SK-N-SH treated with all-trans-retinoic acid at 6 μM for 48 hours (cell line): Measurements from ENCODE around the gene RNF207.

Source experiments
- ATAC-seq: fragments of 200-7000 bp; cut with Tn5 transposase; 3 replicates; pipeline ENCODE4 v1.9.1; 2020; ENCODE audit warnings: mild to moderate bottlenecking, moderate library complexity
- ARNTL ChIP-seq: fragments of 450-650 bp; formaldehyde crosslinking; IDR thresholded peaks from 2 replicates; pipeline ENCODE4 v1.5.0; 2020; ENCODE audit warnings: low read depth, mild to moderate bottlenecking, moderate library complexity, borderline replicate concordance
- BACH2 ChIP-seq: fragments of 250-450 bp; sonication (Bioruptor Pico); IDR thresholded peaks from 2 replicates; pipeline ENCODE4 v1.9.0; 2021; ENCODE audit warnings: mild to moderate bottlenecking, borderline replicate concordance
- CSDC2 ChIP-seq: fragments of 250-450 bp; sonication (Bioruptor Pico); IDR thresholded peaks from 2 replicates; pipeline ENCODE4 v1.5.0; 2020; ENCODE audit warnings: mild to moderate bottlenecking, moderate library complexity
- ESRRG ChIP-seq: fragments of 250-450 bp; sonication (Bioruptor Pico); IDR thresholded peaks from 2 replicates; pipeline ENCODE4 v1.6.1; 2021; ENCODE audit warnings: mild to moderate bottlenecking
- GLIS3 ChIP-seq: fragments of 250-450 bp; sonication (Bioruptor Pico); IDR thresholded peaks from 2 replicates; pipeline ENCODE4 v1.5.0; 2020; ENCODE audit warnings: mild to moderate bottlenecking, moderate library complexity
- ISL1 ChIP-seq: fragments of 250-450 bp; sonication (Bioruptor Pico); IDR thresholded peaks from 2 replicates; pipeline ENCODE4 v2.1.2; 2022; ENCODE audit warnings: mild to moderate bottlenecking, moderate library complexity
- OSR1 ChIP-seq: fragments of 250-450 bp; sonication (Bioruptor Pico); IDR thresholded peaks from 2 replicates; pipeline ENCODE4 v1.8.0; 2022; ENCODE audit warnings: moderate library complexity, mild to moderate bottlenecking, inconsistent platforms
- PPARA ChIP-seq: fragments of 250-450 bp; sonication (Bioruptor Pico); IDR thresholded peaks from 2 replicates; pipeline ENCODE4 v1.5.0; 2020; ENCODE audit warnings: mild to moderate bottlenecking, borderline replicate concordance
- SNAI2 ChIP-seq: fragments of 250-450 bp; sonication (Bioruptor Pico); IDR thresholded peaks from 2 replicates; pipeline ENCODE4 v1.5.0; 2020; ENCODE audit warnings: mild to moderate bottlenecking, moderate library complexity
- TOX ChIP-seq: fragments of 250-450 bp; sonication (Bioruptor Pico); IDR thresholded peaks from 2 replicates; pipeline ENCODE4 v1.8.0; 2021; ENCODE audit warnings: mild to moderate bottlenecking, moderate library complexity, borderline replicate concordance
- ZC3H10 ChIP-seq: fragments of 250-450 bp; sonication (Bioruptor Pico); IDR thresholded peaks from 2 replicates; pipeline ENCODE4 v1.5.1; 2021; ENCODE audit warnings: mild to moderate bottlenecking, moderate library complexity
- ZFP3 ChIP-seq: fragments of 250-450 bp; sonication (Bioruptor Pico); IDR thresholded peaks from 2 replicates; pipeline ENCODE4 v1.5.0; 2020; ENCODE audit warnings: mild to moderate bottlenecking, moderate library complexity
- ZFP30 ChIP-seq: fragments of 450-650 bp; formaldehyde crosslinking; IDR thresholded peaks from 2 replicates; pipeline ENCODE4 v1.5.0; 2022; ENCODE audit warnings: mild to moderate bottlenecking, moderate library complexity
- ZNF565 ChIP-seq: fragments of 450-650 bp; formaldehyde crosslinking; conservative IDR thresholded peaks from 2 replicates; pipeline ENCODE4 v1.5.0; 2020; ENCODE audit warnings: low read depth, mild to moderate bottlenecking, moderate library complexity
- ZNF70 ChIP-seq: fragments of 450-650 bp; formaldehyde crosslinking; IDR thresholded peaks from 2 replicates; pipeline ENCODE4 v1.5.0; 2020; ENCODE audit warnings: mild to moderate bottlenecking, moderate library complexity
- ZNF8 ChIP-seq: fragments of 450-650 bp; formaldehyde crosslinking; IDR thresholded peaks from 2 replicates; pipeline ENCODE4 v1.5.0; 2020; ENCODE audit warnings: mild to moderate bottlenecking, moderate library complexity
- TF ChIP-seq, protein P1 (sequence below): fragments of 250-450 bp; sonication (Bioruptor Pico); IDR thresholded peaks from 2 replicates; pipeline ENCODE4 v1.8.0; 2021; ENCODE audit warnings: low read depth, mild to moderate bottlenecking, moderate library complexity, borderline replicate concordance
- TF ChIP-seq, protein P2 (sequence below): fragments of 250-450 bp; sonication (Bioruptor Pico); IDR thresholded peaks from 2 replicates; pipeline ENCODE4 v1.8.0; 2020; ENCODE audit warnings: mild to moderate bottlenecking, moderate library complexity, borderline replicate concordance
- TF ChIP-seq, protein P3 (sequence below): fragments of 250-450 bp; sonication (Bioruptor Pico); IDR thresholded peaks from 2 replicates; pipeline ENCODE4 v1.5.0; 2020; ENCODE audit warnings: mild to moderate bottlenecking, moderate library complexity
- TF ChIP-seq, protein P4 (sequence below): fragments of 250-450 bp; sonication (Bioruptor Pico); IDR thresholded peaks from 2 replicates; pipeline ENCODE4 v1.5.1; 2020; ENCODE audit warnings: low read depth, mild to moderate bottlenecking, moderate library complexity
- TF ChIP-seq, protein P5 (sequence below): fragments of 250-450 bp; sonication (Bioruptor Pico); IDR thresholded peaks from 2 replicates; pipeline ENCODE4 v1.5.1; 2021; ENCODE audit warnings: mild to moderate bottlenecking, moderate library complexity

The RNF207 gene

DNA sequence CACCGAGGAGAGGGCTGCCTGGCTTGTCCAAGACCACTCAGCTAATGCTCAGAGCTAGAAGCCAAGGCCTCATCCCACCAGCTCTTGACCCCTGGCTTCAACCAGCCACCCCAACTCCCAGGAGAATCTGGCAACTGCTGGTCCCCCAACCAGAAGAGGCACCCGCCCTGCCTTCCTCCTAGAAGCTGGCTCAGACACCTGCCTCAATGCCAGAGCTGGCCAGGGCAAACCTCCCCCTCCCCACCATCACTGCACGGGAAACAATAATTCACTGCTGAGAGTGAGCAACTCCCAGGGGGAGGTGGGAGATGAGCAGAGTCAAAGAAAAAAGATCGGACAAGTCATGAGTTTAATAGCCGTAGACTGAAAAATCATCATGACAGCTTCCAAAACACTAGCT lies 29.1 kb upstream of the RNF207 start (continued):
- TF ChIP-seq, protein P1, sequence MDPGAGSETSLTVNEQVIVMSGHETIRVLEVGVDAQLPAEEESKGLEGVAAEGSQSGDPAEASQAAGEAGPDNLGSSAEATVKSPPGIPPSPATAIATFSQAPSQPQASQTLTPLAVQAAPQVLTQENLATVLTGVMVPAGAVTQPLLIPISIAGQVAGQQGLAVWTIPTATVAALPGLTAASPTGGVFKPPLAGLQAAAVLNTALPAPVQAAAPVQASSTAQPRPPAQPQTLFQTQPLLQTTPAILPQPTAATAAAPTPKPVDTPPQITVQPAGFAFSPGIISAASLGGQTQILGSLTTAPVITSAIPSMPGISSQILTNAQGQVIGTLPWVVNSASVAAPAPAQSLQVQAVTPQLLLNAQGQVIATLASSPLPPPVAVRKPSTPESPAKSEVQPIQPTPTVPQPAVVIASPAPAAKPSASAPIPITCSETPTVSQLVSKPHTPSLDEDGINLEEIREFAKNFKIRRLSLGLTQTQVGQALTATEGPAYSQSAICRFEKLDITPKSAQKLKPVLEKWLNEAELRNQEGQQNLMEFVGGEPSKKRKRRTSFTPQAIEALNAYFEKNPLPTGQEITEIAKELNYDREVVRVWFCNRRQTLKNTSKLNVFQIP (CRISPR knock-in tag), result no peak

DNA sequence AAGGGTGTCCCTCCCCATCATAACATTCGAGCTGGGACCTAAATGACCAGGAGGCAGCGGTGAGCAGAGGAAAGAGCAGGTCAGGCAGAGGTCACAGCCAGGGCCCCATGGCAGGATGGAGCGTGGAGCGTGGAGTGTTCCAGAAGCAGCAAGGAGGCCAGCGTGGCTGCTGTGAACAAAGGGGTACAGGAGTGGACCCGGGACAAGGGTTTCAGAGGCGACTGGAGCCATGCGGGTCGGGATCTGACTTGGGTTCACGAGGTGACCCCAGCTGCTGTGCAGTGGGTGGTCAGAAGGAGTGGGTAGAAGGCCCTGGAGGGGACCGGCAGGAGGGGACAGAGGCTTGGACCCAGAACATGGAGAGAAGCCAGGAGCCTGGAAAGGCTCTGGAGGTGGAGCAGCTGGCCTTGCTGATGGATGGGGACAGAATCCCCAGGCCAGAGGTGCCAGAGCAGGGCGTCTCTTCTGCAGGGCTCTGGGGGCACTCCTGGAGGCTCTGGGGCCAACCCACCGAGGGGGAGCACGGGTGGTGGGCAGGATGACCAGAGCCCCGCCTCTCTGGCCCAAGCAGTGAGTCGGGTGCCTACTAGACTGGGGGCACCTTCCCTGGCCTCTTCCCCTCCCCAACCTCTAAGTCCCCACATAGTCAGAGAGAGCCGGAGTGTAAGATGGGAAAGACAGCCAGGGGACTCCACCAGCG lies 28.1 kb upstream of the RNF207 start:
- TF ChIP-seq, protein P2, sequence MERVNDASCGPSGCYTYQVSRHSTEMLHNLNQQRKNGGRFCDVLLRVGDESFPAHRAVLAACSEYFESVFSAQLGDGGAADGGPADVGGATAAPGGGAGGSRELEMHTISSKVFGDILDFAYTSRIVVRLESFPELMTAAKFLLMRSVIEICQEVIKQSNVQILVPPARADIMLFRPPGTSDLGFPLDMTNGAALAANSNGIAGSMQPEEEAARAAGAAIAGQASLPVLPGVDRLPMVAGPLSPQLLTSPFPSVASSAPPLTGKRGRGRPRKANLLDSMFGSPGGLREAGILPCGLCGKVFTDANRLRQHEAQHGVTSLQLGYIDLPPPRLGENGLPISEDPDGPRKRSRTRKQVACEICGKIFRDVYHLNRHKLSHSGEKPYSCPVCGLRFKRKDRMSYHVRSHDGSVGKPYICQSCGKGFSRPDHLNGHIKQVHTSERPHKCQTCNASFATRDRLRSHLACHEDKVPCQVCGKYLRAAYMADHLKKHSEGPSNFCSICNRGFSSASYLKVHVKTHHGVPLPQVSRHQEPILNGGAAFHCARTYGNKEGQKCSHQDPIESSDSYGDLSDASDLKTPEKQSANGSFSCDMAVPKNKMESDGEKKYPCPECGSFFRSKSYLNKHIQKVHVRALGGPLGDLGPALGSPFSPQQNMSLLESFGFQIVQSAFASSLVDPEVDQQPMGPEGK (CRISPR knock-in tag), result no peak
- no peak for TF ChIP-seq OSR1 (CRISPR knock-in tag)
- no peak for TF ChIP-seq TOX
- TF ChIP-seq BACH2 (CRISPR knock-in tag), result no peak
- TF ChIP-seq ZFP30, result no peak
- no peak for TF ChIP-seq ZFP3 (CRISPR knock-in tag)
- TF ChIP-seq CSDC2, result no peak
- TF ChIP-seq ZNF8 (CRISPR knock-in tag), result no peak
- TF ChIP-seq, protein P3, sequence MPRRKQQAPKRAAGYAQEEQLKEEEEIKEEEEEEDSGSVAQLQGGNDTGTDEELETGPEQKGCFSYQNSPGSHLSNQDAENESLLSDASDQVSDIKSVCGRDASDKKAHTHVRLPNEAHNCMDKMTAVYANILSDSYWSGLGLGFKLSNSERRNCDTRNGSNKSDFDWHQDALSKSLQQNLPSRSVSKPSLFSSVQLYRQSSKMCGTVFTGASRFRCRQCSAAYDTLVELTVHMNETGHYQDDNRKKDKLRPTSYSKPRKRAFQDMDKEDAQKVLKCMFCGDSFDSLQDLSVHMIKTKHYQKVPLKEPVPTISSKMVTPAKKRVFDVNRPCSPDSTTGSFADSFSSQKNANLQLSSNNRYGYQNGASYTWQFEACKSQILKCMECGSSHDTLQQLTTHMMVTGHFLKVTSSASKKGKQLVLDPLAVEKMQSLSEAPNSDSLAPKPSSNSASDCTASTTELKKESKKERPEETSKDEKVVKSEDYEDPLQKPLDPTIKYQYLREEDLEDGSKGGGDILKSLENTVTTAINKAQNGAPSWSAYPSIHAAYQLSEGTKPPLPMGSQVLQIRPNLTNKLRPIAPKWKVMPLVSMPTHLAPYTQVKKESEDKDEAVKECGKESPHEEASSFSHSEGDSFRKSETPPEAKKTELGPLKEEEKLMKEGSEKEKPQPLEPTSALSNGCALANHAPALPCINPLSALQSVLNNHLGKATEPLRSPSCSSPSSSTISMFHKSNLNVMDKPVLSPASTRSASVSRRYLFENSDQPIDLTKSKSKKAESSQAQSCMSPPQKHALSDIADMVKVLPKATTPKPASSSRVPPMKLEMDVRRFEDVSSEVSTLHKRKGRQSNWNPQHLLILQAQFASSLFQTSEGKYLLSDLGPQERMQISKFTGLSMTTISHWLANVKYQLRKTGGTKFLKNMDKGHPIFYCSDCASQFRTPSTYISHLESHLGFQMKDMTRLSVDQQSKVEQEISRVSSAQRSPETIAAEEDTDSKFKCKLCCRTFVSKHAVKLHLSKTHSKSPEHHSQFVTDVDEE (CRISPR knock-in tag), result no peak
- TF ChIP-seq ZNF565 (CRISPR knock-in tag), result no peak
- TF ChIP-seq ESRRG (CRISPR knock-in tag), result no peak
- no peak for TF ChIP-seq ZNF70 (CRISPR knock-in tag)
- TF ChIP-seq, protein P4, sequence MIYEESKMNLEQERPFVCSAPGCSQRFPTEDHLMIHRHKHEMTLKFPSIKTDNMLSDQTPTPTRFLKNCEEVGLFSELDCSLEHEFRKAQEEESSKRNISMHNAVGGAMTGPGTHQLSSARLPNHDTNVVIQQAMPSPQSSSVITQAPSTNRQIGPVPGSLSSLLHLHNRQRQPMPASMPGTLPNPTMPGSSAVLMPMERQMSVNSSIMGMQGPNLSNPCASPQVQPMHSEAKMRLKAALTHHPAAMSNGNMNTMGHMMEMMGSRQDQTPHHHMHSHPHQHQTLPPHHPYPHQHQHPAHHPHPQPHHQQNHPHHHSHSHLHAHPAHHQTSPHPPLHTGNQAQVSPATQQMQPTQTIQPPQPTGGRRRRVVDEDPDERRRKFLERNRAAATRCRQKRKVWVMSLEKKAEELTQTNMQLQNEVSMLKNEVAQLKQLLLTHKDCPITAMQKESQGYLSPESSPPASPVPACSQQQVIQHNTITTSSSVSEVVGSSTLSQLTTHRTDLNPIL (CRISPR knock-in tag), result no peak
- TF ChIP-seq, protein P5, sequence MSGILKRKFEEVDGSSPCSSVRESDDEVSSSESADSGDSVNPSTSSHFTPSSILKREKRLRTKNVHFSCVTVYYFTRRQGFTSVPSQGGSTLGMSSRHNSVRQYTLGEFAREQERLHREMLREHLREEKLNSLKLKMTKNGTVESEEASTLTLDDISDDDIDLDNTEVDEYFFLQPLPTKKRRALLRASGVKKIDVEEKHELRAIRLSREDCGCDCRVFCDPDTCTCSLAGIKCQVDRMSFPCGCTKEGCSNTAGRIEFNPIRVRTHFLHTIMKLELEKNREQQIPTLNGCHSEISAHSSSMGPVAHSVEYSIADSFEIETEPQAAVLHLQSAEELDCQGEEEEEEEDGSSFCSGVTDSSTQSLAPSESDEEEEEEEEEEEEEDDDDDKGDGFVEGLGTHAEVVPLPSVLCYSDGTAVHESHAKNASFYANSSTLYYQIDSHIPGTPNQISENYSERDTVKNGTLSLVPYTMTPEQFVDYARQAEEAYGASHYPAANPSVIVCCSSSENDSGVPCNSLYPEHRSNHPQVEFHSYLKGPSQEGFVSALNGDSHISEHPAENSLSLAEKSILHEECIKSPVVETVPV (CRISPR knock-in tag), result no peak
- no peak for TF ChIP-seq SNAI2 (CRISPR knock-in tag)
- ATAC-seq, result no peak

DNA sequence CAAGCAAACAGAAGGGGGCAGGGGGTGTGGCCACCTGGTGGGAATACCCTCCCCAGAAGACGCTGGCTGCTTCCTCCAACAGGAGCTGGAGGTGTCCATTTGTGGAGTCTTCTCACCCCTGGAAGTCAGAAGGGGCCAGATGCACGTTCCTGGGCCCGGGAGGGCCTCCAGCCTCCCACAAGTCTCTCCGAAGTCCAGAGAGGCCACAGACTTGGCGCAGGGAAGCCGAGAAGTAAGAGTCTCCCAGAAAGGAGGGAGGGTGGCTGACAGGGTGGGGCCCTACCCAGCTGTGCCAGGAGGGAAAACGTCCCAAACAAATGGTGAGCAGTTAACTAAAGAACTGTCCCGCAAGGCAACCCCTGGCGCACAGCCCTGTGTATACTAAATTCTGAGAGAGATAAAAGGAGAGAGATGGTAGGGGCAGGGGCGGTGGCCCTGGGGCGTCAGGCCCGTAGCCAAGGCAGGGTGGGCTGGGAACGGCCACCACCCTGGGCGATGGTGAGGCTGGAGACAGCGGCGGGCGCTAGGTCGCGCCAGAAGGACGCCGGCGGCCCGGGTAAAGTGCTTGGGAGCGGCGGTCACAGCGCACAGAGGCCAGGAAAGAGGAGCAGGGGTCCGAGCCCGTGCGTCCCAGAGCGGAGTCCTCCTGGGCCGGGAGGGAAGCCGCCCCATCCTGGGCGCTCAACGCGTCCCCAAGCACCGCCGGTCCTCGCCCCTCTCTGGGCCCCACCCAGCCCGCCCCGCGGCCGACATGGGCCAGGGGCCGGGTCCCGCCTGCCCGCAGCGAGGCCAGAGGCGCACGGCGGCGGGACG lies 27.0 kb upstream of the RNF207 start:
- ATAC-seq, result peak; percentile 8; the same call in 1 of the 3 replicates
- TF ChIP-seq ISL1 (CRISPR knock-in tag) (no peak), GLIS3 (CRISPR knock-in tag) (no peak), SNAI2 (CRISPR knock-in tag) (no peak), CSDC2 (no peak), PPARA (CRISPR knock-in tag) (no peak), ARNTL (CRISPR knock-in tag) (no peak), TOX (no peak), ZFP3 (CRISPR knock-in tag) (no peak), BACH2 (CRISPR knock-in tag) (no peak), ZC3H10 (no peak)
- TF ChIP-seq, protein P4 (CRISPR knock-in tag), result no peak
- TF ChIP-seq, protein P5 (CRISPR knock-in tag), result no peak
- TF ChIP-seq, protein P3 (CRISPR knock-in tag), result no peak
